Suprapubic skin (tissue), 4 donors: Measurements from ENCODE around the gene BCKDHB. TPM values are rescaled to one million over a fixed set of nuclear protein-coding genes. Genes with fewer than 3 reads are reported as not detected.

Experiments used
- DNase-seq, 2 donors: peaks; one replicate each; pipeline ENCODE4 v3.0.0-alpha.2; 2019; ENCODE audit warnings: low spot score in 2 of 2
- H3K27ac ChIP-seq: fragments of 200-600 bp; sonication (generic); one replicate; pipeline ENCODE4 v1.5.1; 2019
- H3K27me3 ChIP-seq: fragments of 200-600 bp; sonication (generic); one replicate; pipeline ENCODE4 v1.5.1; 2019
- H3K36me3 ChIP-seq: fragments of 200-600 bp; sonication (generic); one replicate; pipeline ENCODE4 v1.5.1; 2019
- H3K4me1 ChIP-seq: fragments of 200-600 bp; sonication (generic); one replicate; pipeline ENCODE4 v1.5.1; 2019
- H3K4me3 ChIP-seq: fragments of 200-600 bp; sonication (generic); one replicate; pipeline ENCODE4 v1.5.1; 2019; ENCODE audit warnings: mild to moderate bottlenecking
- H3K9me3 ChIP-seq: fragments of 200-600 bp; sonication (generic); one replicate; pipeline ENCODE4 v1.5.1; 2019
- EP300 ChIP-seq: sonication (generic); formaldehyde crosslinking; IDR thresholded peaks from one replicate; pipeline ENCODE4 v1.6.1; 2017; ENCODE audit warnings: antibody characterized with exemption
- POLR2A ChIP-seq, 2 donors: fragments of 450-650 bp; IDR thresholded peaks; one replicate each; pipeline ENCODE4 v1.6.1; 2017; ENCODE audit warnings: antibody characterized with exemption in 2 of 2, mild to moderate bottlenecking in 2 of 2, moderate library complexity in 2 of 2
- POLR2AphosphoS5 ChIP-seq, 3 donors: sonication (generic); formaldehyde crosslinking; IDR thresholded peaks; one replicate each; pipeline ENCODE4 v1.6.1; 2017; ENCODE audit warnings: antibody characterized with exemption in 3 of 3
- WGBS: methylation state at CpG from one replicate; pipeline ENCODE4 v1.1.5; 2018; 5-methylcytosine and 5-hydroxymethylcytosine counted together
- total RNA-seq, 4 donors: library from RNA; depleted of rRNA; stranded (reverse); fragments of >200 nt; gene quantifications; one replicate each; pipeline ENCODE4 v1.1.0, GENCODE V29; 2016
- TF ChIP-seq, protein P1 (sequence below), 2 donors: fragments of 200-600 bp in 1 of 2; fragments of 450-650 bp in 1 of 2; sonication (generic) in 1 of 2; IDR thresholded peaks; one replicate each; pipeline ENCODE4 v1.5.1; 2016 to 2019; ENCODE audit warnings: antibody characterized with exemption in 2 of 2, mild to moderate bottlenecking in 1 of 2, moderate library complexity in 1 of 2

The BCKDHB gene
- total RNA-seq, 4 donors from 2014 or later, result 10.5 to 17.2 (median 14.1) TPM

DNA sequence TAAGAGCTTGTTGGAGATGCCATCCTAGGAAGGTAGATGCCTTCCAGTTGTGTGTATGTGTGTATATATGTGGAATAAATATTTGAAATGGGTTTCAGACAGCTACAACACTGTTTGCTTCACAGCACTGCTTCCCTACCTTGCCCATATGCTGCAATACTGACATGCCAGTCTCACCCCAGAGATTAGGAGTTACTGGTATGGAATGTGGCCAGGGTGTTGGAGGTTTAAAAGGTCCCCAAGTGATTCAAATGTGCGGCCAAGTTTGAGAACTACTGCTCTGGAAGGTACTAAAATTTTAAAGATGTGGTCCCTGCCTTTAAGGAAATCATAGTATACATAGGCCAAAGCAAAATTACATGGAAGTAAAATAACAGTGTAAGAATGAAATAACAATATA is 39.5 kb downstream of the BCKDHB start:
- Histone ChIP-seq H3K27me3 (no peaks in the 10 kb centered on the region), H3K4me1 (peaks cover 27% of the 10 kb centered on the region), H3K27ac (no peak overlapping the region), H3K9me3 (no peaks in the 10 kb centered on the region), H3K4me3 (no peak overlapping the region), H3K36me3 (no peaks in the 10 kb centered on the region)
- 95% methylated on average over 1 of the region's 1 CpG for WGBS
- no peak for DNase-seq
- no peak for TF ChIP-seq POLR2A (IDR thresholded peaks at IDR 0.05)
- no peak for TF ChIP-seq EP300
- TF ChIP-seq POLR2AphosphoS5 (IDR thresholded peaks at IDR 0.05), result no peak

DNA sequence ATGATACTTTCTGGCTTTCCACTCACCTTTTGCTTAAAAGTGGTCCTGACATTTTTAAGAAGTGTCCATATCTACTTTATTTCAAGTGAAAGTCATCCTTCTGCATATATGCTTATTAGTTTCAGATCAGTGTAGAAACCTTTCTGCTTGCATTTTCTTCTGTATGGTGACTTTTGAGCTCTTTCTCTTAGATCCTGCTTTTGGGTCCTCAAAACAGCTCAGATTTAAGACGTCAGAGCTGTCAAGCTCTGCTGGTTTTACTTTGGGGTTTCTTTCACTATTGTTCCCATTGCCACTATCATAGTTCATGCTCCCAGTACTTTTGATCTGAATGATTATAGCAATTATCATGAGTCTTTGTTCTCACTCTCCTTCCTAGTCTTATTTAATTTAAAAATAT is 41.7 kb downstream of the BCKDHB start:
- no peaks in the 10 kb centered on the region for H3K27me3 ChIP-seq
- DNase-seq, result no peak
- no peaks in the 10 kb centered on the region for H3K9me3 ChIP-seq
- H3K4me1 ChIP-seq, result peaks cover 19% of the 10 kb centered on the region
- no peaks in the 10 kb centered on the region for H3K36me3 ChIP-seq
- 94% methylated on average over 1 of the region's 1 CpG for whole genome bisulfite sequencing
- H3K27ac ChIP-seq, result no peak overlapping the region
- no peak overlapping the region for H3K4me3 ChIP-seq
- TF ChIP-seq POLR2AphosphoS5 (IDR thresholded peaks at IDR 0.05), result no peak
- TF ChIP-seq, protein P1, sequence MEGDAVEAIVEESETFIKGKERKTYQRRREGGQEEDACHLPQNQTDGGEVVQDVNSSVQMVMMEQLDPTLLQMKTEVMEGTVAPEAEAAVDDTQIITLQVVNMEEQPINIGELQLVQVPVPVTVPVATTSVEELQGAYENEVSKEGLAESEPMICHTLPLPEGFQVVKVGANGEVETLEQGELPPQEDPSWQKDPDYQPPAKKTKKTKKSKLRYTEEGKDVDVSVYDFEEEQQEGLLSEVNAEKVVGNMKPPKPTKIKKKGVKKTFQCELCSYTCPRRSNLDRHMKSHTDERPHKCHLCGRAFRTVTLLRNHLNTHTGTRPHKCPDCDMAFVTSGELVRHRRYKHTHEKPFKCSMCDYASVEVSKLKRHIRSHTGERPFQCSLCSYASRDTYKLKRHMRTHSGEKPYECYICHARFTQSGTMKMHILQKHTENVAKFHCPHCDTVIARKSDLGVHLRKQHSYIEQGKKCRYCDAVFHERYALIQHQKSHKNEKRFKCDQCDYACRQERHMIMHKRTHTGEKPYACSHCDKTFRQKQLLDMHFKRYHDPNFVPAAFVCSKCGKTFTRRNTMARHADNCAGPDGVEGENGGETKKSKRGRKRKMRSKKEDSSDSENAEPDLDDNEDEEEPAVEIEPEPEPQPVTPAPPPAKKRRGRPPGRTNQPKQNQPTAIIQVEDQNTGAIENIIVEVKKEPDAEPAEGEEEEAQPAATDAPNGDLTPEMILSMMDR (IDR thresholded peaks at IDR 0.05), result no peak
- TF ChIP-seq POLR2A (IDR thresholded peaks at IDR 0.05), result no peak
- TF ChIP-seq EP300, result no peak

DNA sequence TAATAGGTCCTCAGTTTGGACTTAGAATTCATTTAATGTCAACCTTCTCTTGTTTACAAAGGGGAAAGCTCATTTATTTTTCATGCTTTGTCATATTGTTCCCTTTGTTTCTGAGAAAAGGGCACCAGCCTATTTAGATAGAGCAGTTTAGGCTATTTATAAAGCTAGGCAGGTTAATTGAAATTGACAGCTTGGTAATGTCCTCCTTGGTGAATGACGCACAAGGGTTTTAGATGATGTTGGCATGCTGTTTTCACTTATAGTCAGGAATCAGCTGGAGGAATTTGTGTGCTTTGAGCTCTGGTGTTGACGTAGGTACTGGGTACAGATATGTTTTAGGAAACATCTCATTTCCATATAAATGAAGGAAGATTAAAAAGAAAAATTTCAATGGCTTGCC is 45.2 kb downstream of the BCKDHB start:
- Histone ChIP-seq H3K27me3 (no peaks in the 10 kb centered on the region), H3K36me3 (no peaks in the 10 kb centered on the region), H3K4me3 (no peak overlapping the region), H3K4me1 (no peaks in the 10 kb centered on the region), H3K9me3 (no peaks in the 10 kb centered on the region), H3K27ac (no peak overlapping the region)
- TF ChIP-seq, protein P1 (IDR thresholded peaks at IDR 0.05), result no peak
- TF ChIP-seq POLR2AphosphoS5 (IDR thresholded peaks at IDR 0.05), result no peak
- no peak for TF ChIP-seq EP300
- TF ChIP-seq POLR2A (IDR thresholded peaks at IDR 0.05), result no peak
- WGBS, result 94% methylated on average over 2 of the region's 2 CpGs
- no peak for DNase-seq

DNA sequence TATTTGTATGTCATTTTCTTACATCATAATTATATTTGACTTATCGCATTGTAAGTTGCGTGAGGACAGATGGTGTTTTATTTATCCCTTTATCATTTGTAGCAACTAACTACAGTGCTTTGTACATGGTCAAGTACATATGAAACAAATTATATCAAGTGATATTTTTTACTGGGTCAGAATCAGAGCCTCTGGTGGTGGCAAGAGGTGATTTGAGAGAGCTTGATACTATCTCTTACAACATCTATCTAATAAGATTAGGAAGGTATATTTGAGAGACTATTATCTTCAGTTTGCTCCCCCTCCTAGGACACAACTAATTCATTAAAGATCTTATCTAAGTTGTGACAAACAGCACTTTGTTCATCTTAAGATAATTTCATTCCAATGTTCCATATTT is 47.7 kb downstream of the BCKDHB start:
- TF ChIP-seq POLR2A (IDR thresholded peaks at IDR 0.05), result no peak
- TF ChIP-seq, protein P1 (IDR thresholded peaks at IDR 0.05), result no peak
- TF ChIP-seq POLR2AphosphoS5 (IDR thresholded peaks at IDR 0.05), result no peak
- TF ChIP-seq EP300, result no peak
- Histone ChIP-seq H3K4me1 (no peaks in the 10 kb centered on the region), H3K9me3 (no peaks in the 10 kb centered on the region), H3K36me3 (no peaks in the 10 kb centered on the region), H3K27me3 (no peaks in the 10 kb centered on the region), H3K4me3 (no peak overlapping the region), H3K27ac (no peak overlapping the region)
- DNase-seq, result no peak
- 97% methylated on average over 2 of the region's 2 CpGs for WGBS

DNA sequence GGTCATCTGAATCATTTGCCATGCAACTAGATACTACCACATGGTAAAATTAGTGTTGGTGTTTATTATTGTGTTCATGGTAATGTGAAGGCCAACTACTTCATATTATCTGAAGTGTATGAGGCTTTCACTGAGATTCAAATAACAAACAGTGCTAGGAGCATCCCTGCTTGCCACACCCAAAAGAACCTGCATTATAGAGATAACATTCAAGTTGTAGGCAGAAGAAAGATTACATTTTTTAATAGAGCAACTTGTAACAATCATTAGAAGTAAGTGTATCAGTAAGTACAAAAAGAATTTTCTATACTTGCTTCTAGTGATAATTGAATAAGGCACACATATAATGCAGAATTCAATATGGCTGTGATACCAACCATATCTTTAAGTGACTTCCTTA is 49.8 kb downstream of the BCKDHB start:
- no peaks in the 10 kb centered on the region for H3K27me3 ChIP-seq
- no peak for TF ChIP-seq POLR2AphosphoS5 (IDR thresholded peaks at IDR 0.05)
- no peak for TF ChIP-seq EP300
- TF ChIP-seq, protein P1 (IDR thresholded peaks at IDR 0.05), result no peak
- TF ChIP-seq POLR2A (IDR thresholded peaks at IDR 0.05), result no peak
- H3K4me1 ChIP-seq, result no peaks in the 10 kb centered on the region
- H3K36me3 ChIP-seq, result no peaks in the 10 kb centered on the region
- H3K27ac ChIP-seq, result no peak overlapping the region
- no peaks in the 10 kb centered on the region for H3K9me3 ChIP-seq
- no peak overlapping the region for H3K4me3 ChIP-seq
- DNase-seq, result no peak

DNA sequence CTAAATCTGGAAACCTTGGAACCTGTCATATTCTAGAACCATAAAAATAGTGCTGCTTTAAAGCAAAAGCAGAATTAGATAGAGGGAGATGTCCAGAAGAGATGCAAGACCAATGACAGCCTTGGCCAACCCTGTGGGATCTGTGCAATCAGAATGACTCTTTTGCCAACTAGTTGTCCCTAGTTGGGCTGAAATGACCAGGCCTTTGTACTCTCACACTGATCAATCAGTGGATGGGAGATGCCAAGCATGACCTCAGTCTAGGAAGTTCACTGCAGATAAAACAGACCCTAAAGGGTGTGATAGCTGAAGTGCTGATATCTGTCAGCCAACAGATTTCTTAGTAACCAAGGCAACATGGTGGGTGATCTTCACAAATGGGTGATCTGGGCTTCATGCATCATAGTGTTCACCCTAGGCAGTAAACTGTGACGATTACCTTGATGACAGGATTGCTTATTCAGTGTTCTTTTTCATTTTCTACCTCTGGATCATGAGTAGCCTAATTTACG is 52.1 kb downstream of the BCKDHB start:
- Histone ChIP-seq H3K9me3 (no peaks in the 10 kb centered on the region), H3K4me1 (no peaks in the 10 kb centered on the region), H3K27me3 (no peaks in the 10 kb centered on the region), H3K4me3 (no peak overlapping the region), H3K36me3 (no peaks in the 10 kb centered on the region), H3K27ac (no peak overlapping the region)
- 91% methylated on average over 2 of the region's 2 CpGs for WGBS
- no peak for DNase-seq
- TF ChIP-seq, protein P1 (IDR thresholded peaks at IDR 0.05), result no peak
- TF ChIP-seq POLR2A (IDR thresholded peaks at IDR 0.05) (no peak), EP300 (no peak), POLR2AphosphoS5 (IDR thresholded peaks at IDR 0.05) (no peak)
